Panc1 (cell line): ENCODE measurements around the gene FA2H. TPM values are rescaled to one million over a fixed set of nuclear protein-coding genes. Genes with fewer than 3 reads are reported as not detected.

ENCODE experiments used
- ATAC-seq: fragments of 200-7000 bp; cut with Tn5 transposase; 2 replicates; pipeline ENCODE4 v1.9.1; 2020; ENCODE audit warnings: mild to moderate bottlenecking, moderate library complexity
- BruUV-seq: library from RNA; stranded (reverse); fragments of 400-500 nt; replicated peaks from 2 replicates; lab custom pipeline; 2021; lab: Mats Ljungman, UMichigan
- CTCF ChIA-PET: fragments of 300-600 bp; sonication (Branson Sonifier 250); formaldehyde crosslinking; loops from one replicate; lab custom pipeline; 2022; ENCODE audit warnings: antibody characterized with exemption; lab: Charles Lee
- POLR2A ChIA-PET: fragments of 300-600 bp; sonication (Branson Sonifier 250); formaldehyde crosslinking; loops from one replicate; lab custom pipeline; 2022; ENCODE audit warnings: antibody characterized with exemption; lab: Charles Lee
- DNase-seq: peaks from one replicate; pipeline ENCODE4 v3.0.0-alpha.2; 2010; ENCODE audit warnings: low read depth, low spot score
- H3K27ac ChIP-seq: 2 replicates; pipeline ENCODE4 v1.5.1; 2011; ENCODE audit warnings: mild to moderate bottlenecking, low read length, inconsistent platforms
- H3K27me3 ChIP-seq: fragments of 200-500 bp; sonication (Bioruptor generic); 2 replicates; pipeline ENCODE4 v1.6.0; 2014; ENCODE audit warnings: low read length, inconsistent platforms; ENCODE audit not compliant: control insufficient read depth, insufficient read depth
- H3K36me3 ChIP-seq: fragments of 200-500 bp; sonication (Bioruptor generic); 2 replicates; pipeline ENCODE4 v1.5.1; 2014; ENCODE audit warnings: inconsistent platforms, mild to moderate bottlenecking, low read length, moderate library complexity; ENCODE audit not compliant: control insufficient read depth, insufficient read depth
- H3K4me1 ChIP-seq: 2 replicates; pipeline ENCODE4 v1.5.1; 2011; ENCODE audit warnings: inconsistent platforms, mild to moderate bottlenecking, low read length, moderate library complexity; ENCODE audit not compliant: control insufficient read depth, insufficient read depth
- H3K4me3 ChIP-seq, 2 experiments: 2 replicates each; pipeline ENCODE4 v1.5.1; 2011 to 2012; ENCODE audit warnings: low read depth in 2 of 2, low read length in 2 of 2, mild to moderate bottlenecking in 2 of 2, inconsistent platforms in 1 of 2, moderate library complexity in 1 of 2
- H3K9me3 ChIP-seq: fragments of 200-500 bp; sonication (Bioruptor generic); 2 replicates; pipeline ENCODE4 v1.5.1; 2014; ENCODE audit warnings: low read depth, mild to moderate bottlenecking, inconsistent platforms, low read length, moderate library complexity; ENCODE audit not compliant: control insufficient read depth, insufficient read depth
- POLR2AphosphoS5 ChIP-seq: IDR thresholded peaks from 2 replicates; pipeline ENCODE4 v1.6.1; 2012; ENCODE audit warnings: mild to moderate bottlenecking, low read depth, low read length, moderate library complexity
- SIN3A ChIP-seq: IDR thresholded peaks from 2 replicates; pipeline ENCODE4 v1.6.1; 2012; ENCODE audit warnings: low read depth, mild to moderate bottlenecking, low read length, moderate library complexity, borderline replicate concordance; ENCODE audit not compliant: insufficient read depth
- TCF7L2 ChIP-seq: IDR thresholded peaks from 2 replicates; pipeline ENCODE4 v1.6.1; 2011; ENCODE audit warnings: mild to moderate bottlenecking, low read depth, low read length, inconsistent platforms
- in situ Hi-C: cut with HindIII; loops from 2 replicates; pipeline ENCODE4 v1.10.0; 2016; ENCODE audit warnings: low sequenced_read_pairs, low pct_unique_long_range_greater_than_20kb
- intact Hi-C: fragments of 100-400 bp; cut with micrococcal nuclease; formaldehyde crosslinking; loops from one replicate; pipeline ENCODE4 v1.10.0; 2022; ENCODE audit not compliant: unreplicated experiment
- total RNA-seq: library from RNA; stranded (reverse); gene quantifications from one replicate; pipeline ENCODE4 v1.2.1, GENCODE V29; 2021; ENCODE audit not compliant: unreplicated experiment
- TF ChIP-seq, protein P1 (sequence below): fragments of 450-650 bp; IDR thresholded peaks from 2 replicates; pipeline ENCODE4 v1.5.1; 2017; ENCODE audit warnings: mild to moderate bottlenecking
- TF ChIP-seq, protein P2 (sequence below), 2 experiments: IDR thresholded peaks; 2 replicates each; pipeline ENCODE4 v1.6.1; 2011 to 2012; ENCODE audit warnings: low read depth in 2 of 2, control low read depth in 1 of 2, low read length in 1 of 2, mild to moderate bottlenecking in 1 of 2, moderate library complexity in 1 of 2; ENCODE audit not compliant: insufficient read depth in 1 of 2

FA2H gene
- total RNA-seq, 1 experiment from 2014 or later: 0.15 TPM

DNA sequence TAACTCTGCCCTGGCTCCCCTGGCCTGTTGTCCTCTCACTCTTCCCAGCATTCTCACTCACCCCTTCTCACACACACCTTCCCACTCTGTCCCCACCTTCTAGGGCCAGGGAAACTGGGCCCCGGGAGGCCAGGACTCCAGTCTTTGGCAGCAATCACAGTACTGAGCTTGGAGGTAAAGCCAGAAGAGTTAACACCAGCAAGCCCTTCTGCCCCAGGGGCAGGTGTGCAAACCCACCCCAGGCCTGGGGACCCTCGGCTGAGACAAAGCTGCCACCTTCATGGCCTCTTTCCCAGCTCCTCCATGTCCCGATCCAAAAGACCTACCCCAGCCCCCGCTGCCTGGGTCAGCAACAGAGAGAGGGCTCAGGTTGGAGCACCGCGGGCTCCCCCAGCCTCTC is 37.1 kb downstream of the FA2H start:
- ChIA-PET CTCF (no interaction called here), POLR2A (no interaction called here)
- Histone ChIP-seq H3K27me3 (no peaks in the 10 kb centered on the region), H3K4me3 (no peak overlapping the region), H3K9me3 (no peaks in the 10 kb centered on the region), H3K4me1 (no peaks in the 10 kb centered on the region), H3K27ac (no peak overlapping the region), H3K36me3 (no peaks in the 10 kb centered on the region)
- in situ Hi-C loops: no loop called here
- intact Hi-C loops: no loop called here
- ATAC-seq: no peak
- no TSS peak for BruUV-seq
- TF ChIP-seq TCF7L2 (no peak), SIN3A (no peak), POLR2AphosphoS5 (no peak)
- TF ChIP-seq, protein P1, sequence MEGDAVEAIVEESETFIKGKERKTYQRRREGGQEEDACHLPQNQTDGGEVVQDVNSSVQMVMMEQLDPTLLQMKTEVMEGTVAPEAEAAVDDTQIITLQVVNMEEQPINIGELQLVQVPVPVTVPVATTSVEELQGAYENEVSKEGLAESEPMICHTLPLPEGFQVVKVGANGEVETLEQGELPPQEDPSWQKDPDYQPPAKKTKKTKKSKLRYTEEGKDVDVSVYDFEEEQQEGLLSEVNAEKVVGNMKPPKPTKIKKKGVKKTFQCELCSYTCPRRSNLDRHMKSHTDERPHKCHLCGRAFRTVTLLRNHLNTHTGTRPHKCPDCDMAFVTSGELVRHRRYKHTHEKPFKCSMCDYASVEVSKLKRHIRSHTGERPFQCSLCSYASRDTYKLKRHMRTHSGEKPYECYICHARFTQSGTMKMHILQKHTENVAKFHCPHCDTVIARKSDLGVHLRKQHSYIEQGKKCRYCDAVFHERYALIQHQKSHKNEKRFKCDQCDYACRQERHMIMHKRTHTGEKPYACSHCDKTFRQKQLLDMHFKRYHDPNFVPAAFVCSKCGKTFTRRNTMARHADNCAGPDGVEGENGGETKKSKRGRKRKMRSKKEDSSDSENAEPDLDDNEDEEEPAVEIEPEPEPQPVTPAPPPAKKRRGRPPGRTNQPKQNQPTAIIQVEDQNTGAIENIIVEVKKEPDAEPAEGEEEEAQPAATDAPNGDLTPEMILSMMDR: no peak
- TF ChIP-seq, protein P2, sequence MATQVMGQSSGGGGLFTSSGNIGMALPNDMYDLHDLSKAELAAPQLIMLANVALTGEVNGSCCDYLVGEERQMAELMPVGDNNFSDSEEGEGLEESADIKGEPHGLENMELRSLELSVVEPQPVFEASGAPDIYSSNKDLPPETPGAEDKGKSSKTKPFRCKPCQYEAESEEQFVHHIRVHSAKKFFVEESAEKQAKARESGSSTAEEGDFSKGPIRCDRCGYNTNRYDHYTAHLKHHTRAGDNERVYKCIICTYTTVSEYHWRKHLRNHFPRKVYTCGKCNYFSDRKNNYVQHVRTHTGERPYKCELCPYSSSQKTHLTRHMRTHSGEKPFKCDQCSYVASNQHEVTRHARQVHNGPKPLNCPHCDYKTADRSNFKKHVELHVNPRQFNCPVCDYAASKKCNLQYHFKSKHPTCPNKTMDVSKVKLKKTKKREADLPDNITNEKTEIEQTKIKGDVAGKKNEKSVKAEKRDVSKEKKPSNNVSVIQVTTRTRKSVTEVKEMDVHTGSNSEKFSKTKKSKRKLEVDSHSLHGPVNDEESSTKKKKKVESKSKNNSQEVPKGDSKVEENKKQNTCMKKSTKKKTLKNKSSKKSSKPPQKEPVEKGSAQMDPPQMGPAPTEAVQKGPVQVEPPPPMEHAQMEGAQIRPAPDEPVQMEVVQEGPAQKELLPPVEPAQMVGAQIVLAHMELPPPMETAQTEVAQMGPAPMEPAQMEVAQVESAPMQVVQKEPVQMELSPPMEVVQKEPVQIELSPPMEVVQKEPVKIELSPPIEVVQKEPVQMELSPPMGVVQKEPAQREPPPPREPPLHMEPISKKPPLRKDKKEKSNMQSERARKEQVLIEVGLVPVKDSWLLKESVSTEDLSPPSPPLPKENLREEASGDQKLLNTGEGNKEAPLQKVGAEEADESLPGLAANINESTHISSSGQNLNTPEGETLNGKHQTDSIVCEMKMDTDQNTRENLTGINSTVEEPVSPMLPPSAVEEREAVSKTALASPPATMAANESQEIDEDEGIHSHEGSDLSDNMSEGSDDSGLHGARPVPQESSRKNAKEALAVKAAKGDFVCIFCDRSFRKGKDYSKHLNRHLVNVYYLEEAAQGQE (IDR thresholded peaks at IDR 0.05; ENCODE audit: insufficient read depth in 1 of 2, low read depth in 2 of 2, low read length in 1 of 2): no peak
- DNase-seq: no peak

DNA sequence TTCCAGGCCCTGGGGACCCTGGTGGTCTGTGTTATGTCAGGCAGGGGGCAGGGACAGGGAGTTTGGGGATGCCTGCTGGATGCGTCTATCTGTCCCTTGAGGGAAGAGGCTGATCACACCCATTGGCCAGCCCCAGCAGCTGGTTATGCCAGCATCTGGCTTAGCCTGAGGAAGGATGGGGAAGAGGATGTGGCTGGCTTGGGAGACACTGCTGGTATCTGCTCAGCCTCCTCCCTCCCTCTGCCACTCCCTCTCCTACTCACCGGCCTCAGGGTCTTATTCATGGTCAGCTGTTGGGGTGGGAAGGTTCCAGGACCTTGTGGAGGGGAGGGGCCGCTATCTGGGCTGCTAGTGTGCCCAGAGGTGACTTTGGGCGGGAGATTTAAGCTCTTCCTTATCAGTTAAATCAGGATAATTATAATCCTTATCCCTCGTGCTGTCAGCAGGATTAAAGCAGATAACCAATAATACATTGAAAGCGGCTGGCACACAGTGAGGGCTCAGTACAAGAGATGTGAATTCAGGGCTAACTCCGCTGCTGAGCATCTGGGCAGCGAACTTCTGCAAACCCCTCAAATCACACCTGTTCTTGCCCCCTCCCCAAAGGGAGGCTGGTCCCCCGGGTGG is 38.0 kb downstream of the FA2H start:
- no TSS peak for BruUV-seq
- no peak for TF ChIP-seq SIN3A
- TF ChIP-seq, protein P2 (IDR thresholded peaks at IDR 0.05; ENCODE audit: insufficient read depth in 1 of 2, low read depth in 2 of 2, low read length in 1 of 2): no peak
- no peak for TF ChIP-seq POLR2AphosphoS5
- TF ChIP-seq, protein P1: no peak
- TF ChIP-seq TCF7L2: no peak
- ChIA-PET POLR2A (no interaction called here), CTCF (no interaction called here)
- intact Hi-C loops: no loop called here
- no peaks in the 10 kb centered on the region for H3K4me1 ChIP-seq
- H3K4me3 ChIP-seq: no peak overlapping the region
- H3K27me3 ChIP-seq: no peaks in the 10 kb centered on the region
- no peaks in the 10 kb centered on the region for H3K36me3 ChIP-seq
- no peaks in the 10 kb centered on the region for H3K9me3 ChIP-seq
- no peak for DNase-seq
- H3K27ac ChIP-seq: no peak overlapping the region
- in situ Hi-C loops: no loop called here
- no peak for ATAC-seq
